GM19240 (cell line): ENCODE results near the gene SOWAHA.

ENCODE experiments used
- DNase-seq: peaks from one replicate; pipeline ENCODE4 v3.0.0; 2011; ENCODE audit warnings: low spot score; ENCODE audit not compliant: insufficient read length

SOWAHA gene

DNA sequence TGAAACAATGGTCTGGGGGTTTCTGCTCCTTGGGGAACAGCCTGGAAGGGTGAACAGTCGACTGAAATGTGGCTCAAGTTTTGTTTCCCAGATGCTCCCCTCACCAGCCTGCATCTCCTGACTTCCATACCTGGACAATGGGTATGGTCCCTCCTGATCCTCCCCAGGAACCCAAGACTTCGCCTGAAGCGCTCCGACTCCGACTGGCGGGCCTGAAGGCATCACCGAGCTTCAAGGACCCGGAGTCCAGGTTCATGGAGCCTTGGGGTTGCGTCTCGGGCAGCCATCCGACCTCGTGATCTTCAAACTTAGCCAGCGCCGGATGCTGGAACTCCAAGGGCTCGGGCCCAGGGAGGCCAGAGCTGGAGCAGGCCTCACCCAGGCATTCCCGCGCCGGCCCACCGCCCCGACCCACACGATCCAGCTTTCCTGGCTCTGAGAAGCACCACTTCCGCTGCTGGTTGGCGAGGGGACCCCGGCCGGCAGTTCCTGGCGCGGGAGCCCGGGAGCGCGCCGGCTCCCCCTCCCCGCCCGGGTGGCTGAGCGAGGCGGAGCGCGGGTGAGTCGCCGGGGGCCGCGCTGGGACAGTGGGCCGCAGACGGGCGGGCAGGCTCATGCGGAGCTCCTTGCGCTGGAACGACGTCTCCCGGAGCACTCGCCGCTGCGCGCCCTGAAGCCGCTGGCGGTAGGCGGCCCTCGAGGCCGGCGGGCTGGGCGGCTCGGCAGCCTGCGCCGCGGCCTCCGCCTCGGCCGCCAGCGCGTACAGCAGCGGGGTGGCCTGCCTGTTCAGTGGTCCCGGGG is 12.1 kb downstream of the SOWAHA start:
- DNase-seq: no peak

DNA sequence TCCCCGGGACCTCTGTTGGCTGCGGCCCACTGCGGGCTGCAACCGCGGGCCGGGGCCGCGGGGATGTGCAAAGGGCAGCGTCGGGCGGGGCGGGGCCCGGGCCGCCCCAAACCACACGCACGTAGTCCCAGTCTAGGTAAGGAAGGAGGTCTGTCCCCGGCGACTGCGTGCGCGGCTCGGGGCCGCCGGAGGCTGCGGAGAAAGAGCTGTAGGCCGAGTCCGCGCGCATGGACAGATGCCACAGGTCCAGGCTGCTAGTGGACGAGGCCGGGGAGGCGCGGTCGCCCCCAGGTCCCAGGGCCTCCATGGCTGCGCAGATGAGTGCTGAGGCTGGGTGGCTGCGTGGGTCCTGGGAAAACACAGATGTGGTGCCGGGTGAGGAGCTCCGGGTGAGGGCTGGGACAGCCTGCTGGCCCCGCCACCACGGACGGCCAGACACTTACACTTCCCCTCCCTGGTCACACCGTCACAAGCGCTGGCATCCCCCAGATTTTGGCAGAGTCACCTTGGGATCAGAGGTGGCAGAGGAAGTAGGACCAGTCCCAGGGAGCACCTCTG is 12.8 kb downstream of the SOWAHA start:
- DNase-seq: no peak

DNA sequence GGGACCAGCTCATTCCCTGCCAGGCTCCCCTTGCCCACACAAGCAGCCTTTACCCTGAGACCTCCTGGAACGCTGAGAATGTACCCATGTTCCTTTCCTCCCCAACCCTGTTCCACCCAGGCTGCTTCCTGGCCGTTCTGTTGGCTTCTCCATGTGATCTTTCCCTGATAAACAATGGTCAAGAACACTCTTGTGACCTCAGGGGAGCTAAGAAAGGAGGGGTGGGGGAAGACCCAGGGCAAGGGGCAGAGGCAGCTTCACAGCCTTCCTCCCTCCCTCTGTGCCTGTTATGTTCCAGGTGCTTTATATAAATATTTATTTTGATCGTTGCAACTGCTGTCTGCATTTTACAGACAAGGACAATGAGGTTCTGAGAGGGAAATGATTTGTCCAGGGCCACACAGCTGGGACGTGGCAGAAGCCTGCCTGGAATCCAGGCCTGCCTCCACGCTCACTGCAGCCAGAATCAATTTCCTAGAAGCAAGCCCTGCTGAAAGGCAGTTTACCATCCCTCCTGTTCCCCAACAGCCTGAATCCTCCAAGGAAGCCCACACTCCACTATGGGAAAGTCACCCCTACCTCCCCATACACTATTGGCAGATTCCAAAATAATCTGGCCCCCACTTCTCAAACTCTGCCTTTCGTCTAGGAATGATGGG is 13.5 kb downstream of the SOWAHA start:
- no peak for DNase-seq

DNA sequence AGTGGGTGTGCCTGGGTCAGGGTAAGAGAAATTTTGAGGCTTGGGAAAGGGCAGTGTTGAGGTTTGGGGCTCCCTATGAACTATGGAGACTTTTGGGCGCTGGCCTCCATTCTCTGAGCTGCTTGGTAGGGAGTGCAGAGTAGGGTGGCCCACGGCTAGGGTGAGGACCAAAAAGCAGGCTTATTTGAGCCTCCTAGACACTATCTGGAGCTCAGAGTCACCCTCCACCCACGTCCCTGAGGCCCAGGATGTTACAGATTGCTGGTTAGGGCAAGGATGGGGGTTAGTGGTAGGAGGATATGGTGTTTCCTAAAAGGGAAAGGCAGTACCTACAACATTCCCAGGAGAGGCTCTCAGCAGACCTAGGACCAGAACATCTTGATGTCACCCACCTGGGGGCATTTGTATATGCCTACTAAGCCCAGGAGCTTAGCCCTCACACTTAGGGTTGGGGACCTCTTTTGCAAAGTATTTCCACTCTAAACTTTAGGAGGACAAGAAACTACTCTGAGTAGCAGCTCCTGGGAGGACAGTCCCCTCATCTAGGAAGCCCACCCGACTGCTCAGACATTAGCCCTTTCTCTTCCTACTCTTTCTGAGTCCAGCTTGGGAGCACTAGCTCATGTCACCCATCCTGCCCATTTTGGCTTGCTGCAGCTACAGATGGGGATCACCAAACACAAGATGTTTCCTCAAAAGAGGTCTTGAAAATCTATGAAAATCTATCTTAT is 15.0 kb downstream of the SOWAHA start:
- no peak for DNase-seq

DNA sequence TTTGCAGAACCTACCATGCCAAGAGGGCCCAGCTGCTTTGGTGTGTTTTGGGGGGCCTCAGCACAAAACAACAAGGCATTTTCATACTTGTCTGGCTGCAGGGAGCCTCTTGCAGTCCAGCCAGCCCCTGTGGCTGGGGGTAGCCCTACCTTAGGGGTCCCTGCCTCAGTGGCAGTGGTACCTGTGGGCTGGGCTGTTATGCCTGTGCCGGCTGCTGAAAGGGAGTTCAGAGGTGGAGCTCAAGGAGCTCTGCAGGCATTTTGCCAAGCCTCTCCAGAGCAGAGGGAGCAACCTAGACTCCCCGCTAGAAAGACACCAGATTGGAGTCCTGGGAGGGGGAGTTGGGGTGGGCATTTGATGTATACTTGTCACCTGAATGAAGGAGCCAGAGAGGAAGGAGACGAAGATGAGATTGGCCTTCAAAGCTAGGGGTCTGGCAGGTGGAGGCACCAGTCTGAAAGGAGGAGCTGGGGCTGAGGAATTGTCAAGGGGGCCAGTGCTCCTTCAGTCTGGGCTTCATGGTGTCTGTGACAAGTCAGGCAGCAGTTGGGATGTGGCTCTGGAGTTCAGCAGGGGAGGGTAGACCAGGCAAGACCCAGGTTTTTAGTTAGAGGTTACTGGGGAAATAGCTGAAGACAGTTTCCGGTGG is 15.9 kb downstream of the SOWAHA start:
- no peak for DNase-seq

DNA sequence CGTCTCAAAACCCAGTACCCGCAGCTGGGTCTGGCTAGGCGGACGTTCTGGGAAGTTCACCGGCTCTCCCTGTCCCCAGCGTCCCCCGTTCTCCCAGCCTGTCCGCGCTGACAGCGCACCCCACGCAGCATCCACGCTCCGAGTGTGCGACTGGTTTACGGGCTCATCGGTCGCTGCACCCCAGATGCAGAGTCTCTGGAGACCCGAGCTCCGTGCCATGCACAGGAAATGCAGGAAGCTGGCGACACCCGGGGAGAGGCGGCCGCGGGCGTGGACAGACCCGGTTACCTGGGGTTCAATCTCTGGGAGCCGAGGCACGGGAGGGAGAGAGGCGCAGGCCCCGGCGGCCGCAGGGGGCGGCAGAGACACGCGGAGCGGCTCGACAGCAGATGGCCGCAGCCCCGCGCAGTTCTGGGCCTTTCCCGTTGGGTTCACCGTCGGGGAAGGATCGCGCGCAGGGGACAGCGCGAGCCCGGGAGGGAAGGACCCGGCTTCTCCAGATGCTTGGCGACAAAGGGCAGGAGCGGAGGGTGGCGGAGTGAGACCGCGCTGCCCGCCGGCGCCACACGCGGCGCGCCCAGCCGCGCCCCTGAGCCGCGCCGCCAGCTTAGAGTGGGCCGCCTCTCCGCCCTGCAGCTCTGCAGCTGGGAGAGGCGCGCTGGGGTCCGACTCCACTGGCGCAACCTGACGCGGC is 16.8 kb downstream of the SOWAHA start:
- DNase-seq: peak; percentile 89

DNA sequence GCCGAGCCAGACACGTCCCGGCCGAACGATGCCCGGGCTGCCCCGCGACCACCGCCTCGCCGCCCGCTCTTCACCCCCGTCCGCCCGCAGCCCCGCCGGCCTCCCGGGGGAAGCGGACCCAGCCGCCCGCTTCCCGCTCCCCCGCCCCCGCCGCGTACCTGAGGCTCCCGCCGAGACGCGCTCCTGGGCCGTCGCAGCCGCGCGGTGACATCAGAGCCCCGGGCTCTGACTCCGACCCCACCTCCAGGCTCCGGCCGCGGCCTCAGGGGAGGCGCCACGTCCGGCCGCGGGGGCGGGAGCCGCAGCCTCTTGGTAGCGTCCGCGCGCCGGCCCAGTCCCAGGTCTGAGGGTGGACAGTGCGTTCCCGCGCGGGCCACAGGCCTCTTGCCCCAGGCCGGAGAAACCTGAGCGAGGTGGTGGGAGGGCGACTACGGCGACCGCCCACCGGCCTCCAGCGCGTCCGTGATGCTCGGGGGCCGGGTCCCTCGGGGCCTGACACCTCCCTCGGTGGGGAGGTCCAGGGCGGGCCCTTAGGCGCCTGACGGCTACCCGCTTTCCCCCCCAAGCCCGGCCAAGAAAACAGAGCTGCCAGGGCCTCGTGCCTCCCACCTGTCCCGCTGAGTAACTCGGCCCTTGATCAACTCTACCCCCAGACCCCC is 17.5 kb downstream of the SOWAHA start, which contains the start of gene SHROOM1:
Gene SHROOM1, minus strand, starts transcription at position 212 of the 659 bp plus-strand sequence. CDS start 4,507 bp downstream, outside the sequence.
- peak; percentile 58 for DNase-seq

DNA sequence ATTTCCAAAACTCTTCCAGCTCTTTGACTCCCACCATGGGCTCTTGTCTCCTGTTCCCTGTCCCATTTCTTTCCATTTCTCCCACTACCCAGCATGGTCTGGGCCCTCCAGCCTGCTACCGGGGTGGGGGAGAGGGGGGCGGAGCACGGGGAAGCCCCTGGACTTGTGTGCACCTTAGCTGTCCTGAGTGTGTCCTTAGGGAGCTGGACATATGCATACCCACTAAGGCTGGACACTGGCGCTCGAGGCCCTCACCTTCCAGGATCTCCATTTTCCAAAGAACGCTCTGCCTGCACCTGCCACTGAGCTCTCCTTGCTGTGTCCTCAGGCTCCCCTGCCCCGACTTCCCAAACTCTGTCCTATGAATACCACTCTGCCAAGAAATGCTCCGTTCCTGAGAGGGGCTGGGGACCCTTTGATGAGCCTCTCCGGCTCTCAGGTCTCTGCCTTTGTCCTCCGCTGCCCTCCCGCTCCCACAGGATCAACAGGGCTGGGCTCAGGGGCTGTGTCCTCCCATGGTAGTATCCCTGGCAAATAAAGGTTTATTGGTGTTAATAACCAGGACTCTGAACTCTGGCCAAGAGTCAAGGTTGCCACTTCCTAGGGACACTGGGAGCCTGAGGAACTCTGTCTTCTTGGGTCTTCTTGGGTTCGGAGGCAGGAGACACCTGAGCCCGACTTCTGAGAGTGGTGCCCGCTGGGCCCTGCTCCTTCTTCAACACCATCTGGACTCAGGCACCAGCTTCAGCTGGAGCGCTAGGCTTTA is 18.2 kb downstream of the SOWAHA start:
- DNase-seq: no peak

DNA sequence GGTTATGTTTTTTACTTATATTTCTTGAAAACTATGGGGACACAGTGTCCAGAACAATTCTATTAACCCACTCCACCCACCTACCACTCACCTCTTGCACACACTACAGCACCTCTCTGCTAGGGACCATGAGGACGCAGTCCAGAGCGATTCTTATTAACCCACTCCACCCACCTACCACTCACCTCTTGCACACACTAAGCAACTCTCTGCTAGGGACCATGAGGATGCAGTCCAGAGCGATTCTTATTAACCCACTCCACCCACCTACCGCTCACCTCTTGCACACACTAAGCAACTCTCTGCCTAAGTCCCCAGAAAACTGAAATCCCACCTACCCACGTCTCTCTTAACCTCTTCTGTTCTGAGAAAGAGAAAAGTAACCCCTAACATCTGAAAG is 19.5 kb downstream of the SOWAHA start:
- no peak for DNase-seq

DNA sequence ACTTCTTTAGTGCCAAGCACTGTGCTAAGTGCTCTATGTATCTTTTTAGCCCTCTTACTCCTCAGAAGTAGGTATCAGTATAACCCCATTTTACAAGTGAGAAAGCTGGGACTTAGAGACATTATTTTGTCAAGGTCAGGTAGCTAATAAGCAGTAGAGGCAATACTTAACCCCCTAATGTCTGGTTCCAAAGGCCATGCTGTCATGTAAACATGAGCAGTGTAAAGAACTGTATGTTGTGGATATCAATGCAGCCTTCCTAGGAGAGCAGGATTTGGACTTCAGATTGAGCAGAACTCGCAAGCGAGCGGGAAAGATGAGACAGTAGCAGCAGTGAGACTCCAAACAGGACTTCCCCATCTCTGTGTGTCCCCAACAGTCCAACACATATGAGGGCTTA is 21.0 kb downstream of the SOWAHA start:
- no peak for DNase-seq

DNA sequence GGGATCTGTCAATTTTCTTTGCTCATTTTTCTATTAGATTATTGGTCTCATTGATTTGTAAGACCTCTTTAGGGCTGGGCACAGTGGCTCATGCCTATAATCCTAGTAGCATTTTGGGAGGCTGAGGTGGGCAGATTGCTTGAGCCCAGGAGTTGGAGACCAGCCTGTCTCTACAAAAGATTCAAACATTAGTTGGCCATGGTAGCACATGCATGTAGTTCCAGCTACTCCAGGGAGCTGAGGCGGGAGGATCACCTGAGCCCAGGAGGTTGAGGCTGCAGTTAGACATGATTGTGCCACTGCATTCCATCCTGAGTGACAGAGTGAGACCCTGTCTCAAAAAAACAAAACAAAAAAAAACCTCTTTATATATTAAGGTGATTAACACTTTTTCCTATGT is 23.8 kb downstream of the SOWAHA start:
- no peak for DNase-seq

DNA sequence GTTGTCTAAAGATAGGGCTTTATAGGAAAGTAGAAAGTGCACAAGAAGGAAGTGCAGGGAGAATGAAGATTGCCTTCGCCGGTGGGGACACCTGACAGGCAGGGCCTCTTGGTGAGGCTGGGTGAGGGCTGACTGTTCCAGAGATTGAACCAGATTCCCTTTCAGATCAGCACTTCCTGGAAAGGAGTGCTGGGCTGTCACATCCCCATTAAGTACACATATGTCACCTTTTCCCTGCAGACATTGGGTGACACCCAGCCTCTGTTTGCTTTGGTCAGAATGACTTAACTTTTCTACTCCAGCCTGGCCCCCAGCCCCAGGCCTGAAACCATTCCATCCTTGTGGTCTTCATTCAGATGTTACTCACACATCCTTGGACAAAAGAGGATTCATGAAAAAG is 24.8 kb downstream of the SOWAHA start:
- DNase-seq: no peak

DNA sequence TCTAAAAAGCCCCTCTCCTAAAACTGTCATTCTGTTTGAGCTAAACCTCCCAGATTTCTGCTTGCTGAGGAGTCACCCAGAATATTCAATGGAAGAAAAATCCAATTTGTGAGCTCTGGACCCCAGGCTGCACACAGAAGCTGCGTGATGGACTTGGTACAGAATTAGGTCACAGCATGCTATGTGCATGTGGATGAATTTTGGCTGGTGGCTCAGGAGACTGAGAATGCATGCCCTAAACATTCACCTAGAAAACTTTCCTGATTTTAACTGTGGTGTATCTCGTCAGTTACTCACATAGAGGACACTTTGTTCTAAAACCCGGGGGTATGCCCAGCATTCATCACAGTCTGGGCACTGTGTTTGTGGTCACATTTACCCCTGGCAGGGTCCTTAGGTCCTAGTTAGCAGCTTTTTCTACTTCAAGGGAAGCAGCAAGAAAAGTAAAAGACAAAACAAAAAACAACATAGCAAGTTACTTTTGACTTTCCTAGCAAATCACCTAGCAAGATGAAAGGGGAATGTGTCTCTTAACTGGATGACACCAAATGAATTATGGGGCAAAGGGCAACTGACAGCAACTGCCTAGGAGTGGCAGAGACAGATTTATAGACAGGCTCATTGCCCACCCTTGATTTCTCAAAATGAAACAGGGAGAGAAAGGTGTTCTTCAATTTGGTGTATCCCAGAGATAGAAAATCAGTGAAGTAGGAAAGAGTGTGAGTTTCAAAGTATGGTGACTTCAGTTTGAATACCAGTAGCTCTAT is 25.6 kb downstream of the SOWAHA start:
- DNase-seq: no peak

DNA sequence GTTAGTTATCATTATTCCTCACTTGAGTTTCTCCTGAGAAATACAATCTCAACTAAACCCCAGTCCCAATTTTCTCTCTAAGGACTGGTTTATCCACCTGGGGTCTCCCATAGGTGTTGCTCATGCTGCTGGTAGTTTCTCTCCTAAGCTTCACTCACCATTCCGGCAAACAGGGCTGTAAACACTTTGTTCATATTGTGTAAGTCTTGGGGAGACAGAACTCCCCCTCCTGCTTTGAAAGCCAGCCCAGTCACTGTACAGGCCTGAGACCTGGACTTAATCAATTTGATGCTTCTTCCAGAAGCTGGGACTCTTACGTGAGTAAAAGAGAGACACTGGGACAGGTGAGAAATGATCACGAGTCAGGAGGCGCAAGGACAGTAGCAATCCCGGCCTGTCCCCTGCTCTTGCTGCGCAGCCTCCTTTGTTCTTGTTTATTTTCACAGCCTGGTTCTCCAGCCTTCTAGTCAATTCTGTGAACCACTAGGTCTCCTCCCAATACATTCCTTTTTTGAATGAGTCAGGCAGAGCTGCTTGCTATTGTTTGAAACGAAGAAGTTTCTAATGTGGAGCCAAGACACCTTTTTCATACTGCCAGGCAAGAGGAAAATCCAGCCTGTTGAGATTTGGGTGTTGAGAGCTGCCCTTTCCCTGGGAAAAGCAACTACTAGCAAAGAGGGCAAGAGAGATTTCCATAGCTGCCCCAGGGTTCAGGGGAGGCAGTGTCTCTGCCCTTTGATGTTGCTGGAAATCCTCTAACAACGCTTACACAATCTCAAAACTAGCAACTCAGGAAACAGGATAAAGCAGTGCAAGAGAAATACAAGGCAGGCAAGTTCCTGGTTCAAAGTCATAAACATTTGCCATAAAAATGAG is 26.6 kb downstream of the SOWAHA start:
- no peak for DNase-seq

DNA sequence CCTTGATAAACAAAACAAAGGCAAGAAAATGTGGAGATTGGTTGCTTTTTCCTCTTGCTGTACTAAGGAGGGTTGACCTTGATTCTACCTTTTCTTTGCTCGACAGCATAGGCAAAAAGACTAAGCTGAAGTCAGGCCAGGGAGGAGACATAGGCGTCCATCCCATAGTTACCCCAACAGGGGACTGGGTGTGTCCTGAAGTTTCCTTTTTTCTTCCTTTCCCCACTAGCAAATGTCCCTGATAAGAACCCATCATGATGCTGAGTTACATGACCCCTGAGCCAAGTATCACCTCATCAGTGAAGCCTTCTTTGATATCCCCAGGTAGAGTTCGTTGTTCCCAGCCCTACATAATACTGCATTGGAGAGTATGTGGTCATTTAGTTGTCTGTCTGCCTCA is 27.2 kb downstream of the SOWAHA start:
- no peak for DNase-seq

DNA sequence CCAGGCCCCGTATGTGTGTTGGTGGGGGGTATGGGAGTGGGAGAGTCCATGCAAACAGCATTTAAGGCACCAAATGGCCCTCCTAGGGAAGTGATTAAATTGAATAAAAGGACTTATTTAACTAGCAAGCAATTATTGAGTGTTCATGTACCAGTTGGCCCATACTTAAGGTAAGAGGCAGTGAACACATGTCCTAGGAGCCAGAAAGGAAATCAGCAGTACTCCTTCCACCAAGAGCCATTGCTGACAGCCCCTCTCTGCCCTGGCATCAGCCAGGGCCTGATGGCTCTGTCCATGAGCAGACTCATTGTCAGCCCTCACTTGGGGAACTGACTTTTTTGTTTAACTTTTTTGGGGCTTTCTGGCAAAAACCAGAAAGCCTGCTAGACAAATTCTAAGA is 27.8 kb downstream of the SOWAHA start:
- no peak for DNase-seq

DNA sequence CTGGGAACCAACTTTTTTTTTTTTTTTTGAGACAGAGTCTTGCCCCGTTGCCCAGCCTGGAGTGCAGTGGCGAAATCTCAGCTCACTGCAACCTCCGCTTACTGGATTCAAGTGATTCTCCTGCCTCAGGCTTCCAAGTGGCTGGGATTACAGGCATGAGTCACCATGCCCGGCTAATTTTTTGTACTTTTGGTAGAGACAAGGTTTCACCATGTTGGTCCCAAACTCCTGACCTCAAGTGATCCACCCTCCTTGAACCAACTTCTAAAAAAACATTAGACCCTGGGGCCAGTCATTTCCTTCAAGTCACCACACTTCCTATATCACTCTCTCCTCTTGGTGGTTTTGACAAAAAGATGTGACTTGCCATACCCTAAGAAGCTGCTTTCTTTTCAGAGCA is 28.2 kb downstream of the SOWAHA start:
- DNase-seq: no peak

DNA sequence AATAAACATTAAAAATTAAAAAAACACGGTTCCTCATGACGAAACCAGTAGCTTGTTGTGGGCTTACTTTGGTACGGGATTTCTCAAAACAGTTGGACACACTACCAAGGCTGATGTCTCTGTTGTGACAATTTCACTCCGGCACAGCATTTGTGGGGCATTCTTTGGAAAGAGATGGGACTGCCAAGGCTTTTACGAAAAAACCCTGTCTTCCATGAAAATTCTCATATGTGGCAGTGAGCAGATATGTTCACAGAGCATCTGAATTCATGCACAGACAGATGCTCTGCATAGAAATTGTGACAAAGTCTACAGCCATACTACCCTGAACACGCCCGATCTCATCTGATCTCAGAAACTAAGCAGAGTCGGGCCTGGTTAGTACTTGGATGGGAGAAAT is 35.2 kb downstream of the SOWAHA start:
- no peak for DNase-seq
